LNCaP clone FGC (cell line): ENCODE data around the gene GNAT1.

ENCODE experiments used
- DNase-seq: peaks from one replicate; pipeline ENCODE4 v3.0.0-alpha.2; 2011; ENCODE audit warnings: low read depth
- H3K4me3 ChIP-seq: 2 replicates; pipeline ENCODE4 v1.5.1; 2011; ENCODE audit warnings: mild to moderate bottlenecking, low read depth, low read length, control low read depth
- TF ChIP-seq, protein P1 (sequence below): IDR thresholded peaks from 2 replicates; pipeline ENCODE4 v1.5.1; 2012; ENCODE audit warnings: mild to moderate bottlenecking; ENCODE audit not compliant: control insufficient read depth, insufficient read depth; ENCODE audit errors: extremely low read depth

Gene GNAT1

DNA sequence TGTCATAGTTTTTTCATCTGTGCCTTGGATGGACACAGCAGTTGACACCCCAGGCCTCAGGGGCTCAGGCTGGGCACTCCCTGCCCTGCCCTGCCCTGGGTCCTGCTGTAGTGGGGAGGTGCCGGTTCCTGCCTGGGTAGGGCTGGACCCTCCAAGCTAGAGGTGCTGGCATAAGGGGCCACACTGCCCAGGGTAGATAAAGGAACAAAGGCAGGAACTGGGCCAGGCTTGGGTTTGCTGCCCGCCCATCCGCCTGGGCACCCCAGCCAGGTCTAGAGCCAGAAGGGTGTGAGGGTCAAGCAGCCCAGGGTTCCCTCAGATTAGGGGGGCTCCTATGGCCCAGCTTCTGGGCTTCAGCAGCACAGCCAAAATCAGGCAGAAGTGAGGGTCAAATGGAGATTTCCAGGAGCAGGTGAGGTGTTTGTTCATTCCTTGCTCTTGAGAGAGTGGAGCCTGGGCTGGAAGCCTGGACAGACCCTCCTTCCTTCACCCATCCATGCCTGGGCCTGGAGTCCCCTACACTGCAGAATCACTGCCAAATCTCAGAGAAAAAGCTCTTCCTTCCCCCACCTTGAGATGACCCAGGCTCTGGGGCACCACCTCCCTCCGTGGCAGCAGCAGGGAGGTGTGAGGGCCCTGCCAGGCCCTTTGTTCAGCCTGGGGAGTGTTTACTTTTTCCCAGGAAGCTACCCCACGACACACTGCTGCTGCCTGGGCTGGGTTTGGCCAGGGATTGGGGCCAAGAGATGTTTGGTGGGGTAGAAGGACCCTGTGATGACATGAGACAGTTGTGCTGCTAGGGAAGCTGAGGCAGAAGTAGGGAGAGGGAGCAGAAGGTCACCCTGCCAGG, 29.2 kb upstream of the GNAT1 start:
- no peak for DNase-seq
- H3K4me3 ChIP-seq = no peak overlapping the region
- TF ChIP-seq, protein P1, sequence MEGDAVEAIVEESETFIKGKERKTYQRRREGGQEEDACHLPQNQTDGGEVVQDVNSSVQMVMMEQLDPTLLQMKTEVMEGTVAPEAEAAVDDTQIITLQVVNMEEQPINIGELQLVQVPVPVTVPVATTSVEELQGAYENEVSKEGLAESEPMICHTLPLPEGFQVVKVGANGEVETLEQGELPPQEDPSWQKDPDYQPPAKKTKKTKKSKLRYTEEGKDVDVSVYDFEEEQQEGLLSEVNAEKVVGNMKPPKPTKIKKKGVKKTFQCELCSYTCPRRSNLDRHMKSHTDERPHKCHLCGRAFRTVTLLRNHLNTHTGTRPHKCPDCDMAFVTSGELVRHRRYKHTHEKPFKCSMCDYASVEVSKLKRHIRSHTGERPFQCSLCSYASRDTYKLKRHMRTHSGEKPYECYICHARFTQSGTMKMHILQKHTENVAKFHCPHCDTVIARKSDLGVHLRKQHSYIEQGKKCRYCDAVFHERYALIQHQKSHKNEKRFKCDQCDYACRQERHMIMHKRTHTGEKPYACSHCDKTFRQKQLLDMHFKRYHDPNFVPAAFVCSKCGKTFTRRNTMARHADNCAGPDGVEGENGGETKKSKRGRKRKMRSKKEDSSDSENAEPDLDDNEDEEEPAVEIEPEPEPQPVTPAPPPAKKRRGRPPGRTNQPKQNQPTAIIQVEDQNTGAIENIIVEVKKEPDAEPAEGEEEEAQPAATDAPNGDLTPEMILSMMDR = no peak

DNA sequence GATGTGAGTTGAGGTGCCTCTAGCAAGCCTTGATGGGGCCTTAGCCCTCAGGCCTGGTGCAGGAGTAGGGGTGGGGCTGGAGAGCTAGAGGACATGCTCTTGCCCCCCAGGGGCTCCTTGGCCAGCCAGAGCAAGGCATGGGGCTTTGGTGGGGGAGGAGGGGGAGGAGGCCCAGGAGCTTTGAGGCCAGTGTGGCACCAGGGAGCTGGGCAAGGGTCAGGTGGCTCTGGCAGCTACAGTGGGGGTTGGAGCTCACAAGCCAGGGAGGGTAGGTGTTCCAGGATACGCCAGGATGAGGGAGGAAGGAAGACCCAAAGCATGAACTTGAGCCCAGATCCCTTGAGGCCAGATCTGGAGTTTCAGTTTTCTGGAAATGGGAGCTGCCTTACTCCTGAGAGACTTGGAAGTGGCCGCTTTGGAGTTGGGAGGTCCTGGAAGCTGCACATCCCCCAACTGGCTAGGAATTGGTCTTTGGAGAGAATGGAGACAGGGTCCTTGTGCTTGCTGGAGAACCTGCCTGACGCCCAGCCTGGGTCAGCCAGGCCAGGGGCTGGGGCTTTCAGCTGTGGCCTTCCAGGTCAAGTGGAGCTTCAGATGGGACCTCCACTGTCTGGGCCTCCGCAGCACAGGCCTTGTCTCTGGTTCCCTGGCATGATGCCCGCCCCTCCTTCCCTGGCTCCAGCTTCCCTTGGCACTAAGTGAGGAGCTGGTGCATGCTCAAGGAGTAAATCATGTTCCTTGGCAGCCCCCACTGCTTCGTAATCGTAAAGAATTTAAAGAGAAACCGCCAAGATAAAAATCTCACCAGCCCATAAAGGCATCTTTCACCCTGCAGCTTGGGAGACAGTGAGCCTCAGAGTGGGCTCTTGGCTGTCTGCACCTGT, 27.6 kb upstream of the GNAT1 start:
- peak; percentile 96 for DNase-seq
- TF ChIP-seq, protein P1 = no peak
- 0 out of 2 replicates have a peak overlapping the region, but pooled peaks have one; percentile 20 for H3K4me3 ChIP-seq

DNA sequence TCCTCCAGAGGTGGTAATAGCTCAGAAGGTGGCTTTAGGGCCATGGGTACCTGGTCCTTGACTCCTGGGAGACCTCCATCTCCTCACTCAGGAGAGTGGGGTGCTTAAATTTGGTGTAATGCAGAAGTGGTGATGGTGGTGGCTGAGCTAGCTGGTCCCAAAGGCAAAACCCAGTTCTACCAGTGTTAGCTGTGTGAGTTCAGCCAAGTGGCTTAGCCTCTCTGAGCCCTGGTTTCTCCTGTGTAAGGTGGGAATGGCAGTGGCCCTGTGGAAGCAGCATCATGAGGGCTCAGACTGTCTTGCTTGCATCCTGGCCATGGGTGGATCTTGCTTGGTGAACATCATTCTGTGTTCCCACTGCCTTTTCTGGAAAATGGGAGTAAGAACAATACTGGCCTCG, 26.9 kb upstream of the GNAT1 start:
- peak overlapping the region; percentile 20; the same call in 1 of the 2 replicates for H3K4me3 ChIP-seq
- TF ChIP-seq, protein P1 = no peak
- DNase-seq = no peak

DNA sequence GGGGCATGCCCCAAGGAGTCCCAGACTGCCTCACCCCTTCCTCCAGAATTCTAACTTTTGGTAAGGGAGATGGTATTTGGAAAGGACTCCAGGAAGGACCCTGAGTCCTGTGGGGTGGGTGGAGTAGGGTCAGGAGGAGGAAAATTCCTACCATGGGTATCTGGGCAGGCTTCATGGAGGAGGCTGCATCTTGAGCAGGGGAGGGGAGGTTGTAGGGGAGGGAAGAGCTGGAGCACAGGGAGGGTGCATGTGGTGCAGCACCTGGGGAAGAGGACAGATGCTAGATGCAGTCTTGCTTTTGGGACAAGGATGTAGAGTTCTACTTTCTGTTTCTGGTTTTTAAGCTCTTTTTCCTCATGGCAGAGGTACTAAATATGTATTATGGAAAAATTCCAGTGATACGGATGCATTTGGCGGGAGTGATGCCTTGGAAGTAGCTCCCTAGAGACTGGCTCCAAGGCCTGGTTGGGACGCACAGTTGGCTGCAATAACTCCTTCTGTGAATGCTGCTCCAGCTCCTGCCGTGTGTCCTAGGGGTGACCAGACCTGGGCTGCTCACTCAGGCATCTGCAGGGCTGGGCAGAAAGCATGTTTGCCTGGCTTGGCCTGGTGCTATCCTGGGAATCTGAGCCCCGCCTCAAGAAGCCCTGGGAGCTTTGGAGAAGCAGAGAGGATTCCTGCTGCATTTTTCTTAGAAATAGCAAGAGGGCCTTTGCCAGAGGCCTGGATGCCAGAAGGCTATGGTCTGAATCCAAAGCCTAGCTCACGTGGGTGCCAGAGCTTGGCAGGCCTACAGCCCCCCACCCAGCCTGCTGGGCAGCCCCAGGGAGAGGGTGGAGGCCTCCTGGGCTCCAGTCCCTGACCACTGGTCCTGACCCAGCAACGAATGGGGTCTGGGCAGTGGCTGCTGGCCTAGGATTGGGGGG, 26.2 kb upstream of the GNAT1 start:
- H3K4me3 ChIP-seq = no peak overlapping the region

DNA sequence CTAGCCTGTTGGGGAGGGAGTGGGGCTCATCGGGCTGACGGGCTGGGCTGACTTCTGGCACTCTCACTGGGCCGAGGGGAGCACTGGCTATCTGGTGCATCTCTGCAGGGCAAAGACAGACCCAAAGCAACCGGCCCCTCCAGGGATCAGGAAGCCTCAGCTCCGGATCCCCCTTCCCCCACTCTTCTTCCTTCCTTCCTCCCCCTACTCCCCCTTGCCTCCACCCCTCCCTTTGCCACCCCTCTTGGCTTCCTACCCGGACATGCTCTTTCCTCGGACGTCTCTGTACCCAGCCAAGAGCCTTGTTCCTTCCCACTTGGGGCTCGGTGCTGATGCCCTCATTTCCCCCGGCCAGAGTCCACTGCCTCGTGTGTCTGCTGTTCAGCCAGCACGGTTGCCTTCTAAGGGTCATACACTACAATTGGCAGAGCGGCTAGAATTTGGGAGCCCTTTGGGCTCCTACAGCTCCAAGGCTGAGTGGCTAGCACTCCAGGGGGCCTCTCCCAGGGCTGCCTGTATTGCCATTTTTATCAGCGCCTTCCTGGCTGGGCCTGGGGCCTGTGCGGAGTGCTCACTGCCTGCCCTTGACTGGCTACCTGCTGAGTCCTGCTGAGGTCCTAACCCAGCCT, 25.4 kb upstream of the GNAT1 start:
- no peak overlapping the region for H3K4me3 ChIP-seq
- no peak for DNase-seq
- TF ChIP-seq, protein P1 = no peak

More for the DNA sequence above, 26.2 kb upstream of the GNAT1 start:
- TF ChIP-seq, protein P1 = no peak
- peak; percentile 18 for DNase-seq

DNA sequence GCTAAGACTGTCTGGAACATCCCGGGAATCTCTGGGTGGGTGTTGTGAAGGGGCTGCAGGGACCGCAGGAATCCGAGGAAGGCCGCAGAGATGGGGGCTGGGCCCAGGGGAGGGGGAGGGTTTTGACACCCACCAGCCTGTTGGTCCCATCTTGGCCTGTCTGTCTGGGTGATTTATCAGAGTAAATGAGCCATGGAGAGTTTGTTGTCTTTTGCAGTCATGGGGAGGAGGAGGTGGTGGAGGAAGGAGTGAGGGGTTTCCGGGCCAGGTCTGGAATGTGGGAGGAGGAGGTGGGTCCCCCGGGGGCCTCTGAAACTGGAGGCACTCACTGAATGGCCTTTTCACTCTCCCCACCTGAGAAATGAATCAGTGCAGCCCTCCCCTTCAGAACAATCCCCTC, 24.8 kb upstream of the GNAT1 start:
- H3K4me3 ChIP-seq = no peak overlapping the region
- DNase-seq = no peak
- TF ChIP-seq, protein P1 = no peak
